CD4-positive, alpha-beta T cell treated with Interleukin-17A for 4 hours (primary cell): Measurements from ENCODE around the gene ATP7B.
A peak's percentile ranks its signal among the peaks of the same experiment; 100 is the strongest.

ENCODE experiments used
- DNase-seq: peaks from one replicate; pipeline ENCODE4 v3.0.0-alpha.2; 2020; ENCODE audit warnings: mixed read lengths

ATP7B gene

GRCh38 chr13:51976423-51976822 is 34.8 kb downstream of the ATP7B start:
- no peak for DNase-seq

DNA sequence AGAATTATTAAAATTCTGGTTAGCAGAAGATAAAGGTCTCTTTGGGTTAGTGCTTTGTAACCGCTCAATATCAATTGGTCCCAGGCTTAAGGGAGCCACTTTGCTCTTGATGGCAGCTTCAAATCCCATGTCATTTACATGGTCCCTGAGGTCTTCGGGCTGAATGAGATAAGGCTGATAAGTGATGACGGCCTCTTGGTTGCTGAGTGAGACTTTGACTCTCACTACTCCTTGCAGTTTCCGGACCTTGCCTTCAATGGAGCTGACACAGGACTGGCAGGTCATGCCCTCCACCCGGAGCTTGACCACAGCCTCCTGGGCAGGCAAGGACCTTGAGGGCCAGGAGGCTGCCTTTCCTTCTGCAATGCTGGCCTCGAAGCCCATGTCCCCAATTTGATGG is 36.8 kb downstream of the ATP7B start:
- DNase-seq, result no peak

- no peak for DNase-seq
Measured at GRCh38 chr13:51971520-51972426, 39.5 kb downstream of the ATP7B start.

DNA sequence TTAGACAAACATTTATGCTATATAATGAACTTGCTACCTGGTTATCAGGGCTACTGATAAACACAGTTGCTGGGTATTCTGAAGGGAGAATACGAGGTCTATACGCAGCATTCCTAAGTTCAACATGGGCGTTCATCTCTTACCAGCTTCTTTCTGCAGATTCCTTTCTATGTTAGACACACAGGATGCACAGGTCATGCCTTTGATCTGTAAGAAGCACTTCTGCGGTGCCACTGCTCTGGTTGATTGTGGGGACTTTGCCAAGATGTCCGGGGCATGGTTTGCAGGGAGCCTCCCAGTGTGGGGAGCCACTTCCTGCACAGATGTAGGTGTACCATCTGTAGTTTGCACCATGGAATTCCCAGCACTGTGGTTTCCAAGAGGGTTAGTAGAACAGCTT is 40.9 kb downstream of the ATP7B start:
- DNase-seq, result peak; percentile 54

DNA sequence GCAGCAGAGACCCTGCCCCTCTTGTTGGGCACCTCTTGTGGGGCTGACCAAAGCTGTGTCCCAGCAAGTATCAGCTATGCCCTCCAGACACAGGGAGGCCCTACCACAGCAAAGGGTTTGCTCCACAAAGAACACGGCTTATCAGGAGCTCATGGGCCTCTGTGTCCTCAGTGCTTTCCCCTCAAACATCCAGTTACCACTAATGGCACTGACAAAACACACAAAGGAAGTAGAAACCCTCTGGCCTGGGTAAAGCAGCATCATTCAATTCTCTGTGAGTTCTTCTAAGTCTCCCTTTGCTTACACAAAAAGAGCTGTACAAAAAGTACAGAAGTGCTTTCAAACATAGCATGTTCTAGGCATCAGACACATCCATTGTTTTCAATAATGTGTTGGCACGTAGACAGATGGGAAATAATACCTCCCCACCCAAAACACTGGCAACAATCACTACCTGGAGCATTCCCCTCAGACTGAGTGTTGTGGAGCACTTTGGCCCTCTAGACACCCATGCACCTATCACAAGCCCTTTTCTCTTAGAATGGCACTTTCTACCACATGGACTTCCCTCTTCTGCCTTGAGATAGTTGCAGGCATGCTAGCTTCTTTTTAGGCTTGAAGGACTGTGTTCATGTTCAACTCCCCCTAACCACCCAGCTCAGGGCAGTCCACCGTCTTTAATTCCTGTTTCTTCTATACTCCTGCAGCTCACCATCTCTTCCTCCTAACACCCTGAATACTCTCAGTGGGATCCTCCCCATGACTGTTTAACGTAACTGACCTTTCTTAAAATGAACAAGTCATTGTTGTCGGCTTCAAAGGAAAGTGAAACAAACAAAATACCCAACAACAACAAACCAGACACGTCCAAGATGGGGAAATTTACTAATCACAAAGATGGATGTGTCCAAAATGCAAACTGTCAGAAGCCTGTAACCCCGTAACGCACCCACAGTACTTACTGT is 43.5 kb downstream of the ATP7B start:
- DNase-seq, result no peak

GRCh38 chr13:51966186-51966585 is 45.1 kb downstream of the ATP7B start:
- no peak for DNase-seq

DNA sequence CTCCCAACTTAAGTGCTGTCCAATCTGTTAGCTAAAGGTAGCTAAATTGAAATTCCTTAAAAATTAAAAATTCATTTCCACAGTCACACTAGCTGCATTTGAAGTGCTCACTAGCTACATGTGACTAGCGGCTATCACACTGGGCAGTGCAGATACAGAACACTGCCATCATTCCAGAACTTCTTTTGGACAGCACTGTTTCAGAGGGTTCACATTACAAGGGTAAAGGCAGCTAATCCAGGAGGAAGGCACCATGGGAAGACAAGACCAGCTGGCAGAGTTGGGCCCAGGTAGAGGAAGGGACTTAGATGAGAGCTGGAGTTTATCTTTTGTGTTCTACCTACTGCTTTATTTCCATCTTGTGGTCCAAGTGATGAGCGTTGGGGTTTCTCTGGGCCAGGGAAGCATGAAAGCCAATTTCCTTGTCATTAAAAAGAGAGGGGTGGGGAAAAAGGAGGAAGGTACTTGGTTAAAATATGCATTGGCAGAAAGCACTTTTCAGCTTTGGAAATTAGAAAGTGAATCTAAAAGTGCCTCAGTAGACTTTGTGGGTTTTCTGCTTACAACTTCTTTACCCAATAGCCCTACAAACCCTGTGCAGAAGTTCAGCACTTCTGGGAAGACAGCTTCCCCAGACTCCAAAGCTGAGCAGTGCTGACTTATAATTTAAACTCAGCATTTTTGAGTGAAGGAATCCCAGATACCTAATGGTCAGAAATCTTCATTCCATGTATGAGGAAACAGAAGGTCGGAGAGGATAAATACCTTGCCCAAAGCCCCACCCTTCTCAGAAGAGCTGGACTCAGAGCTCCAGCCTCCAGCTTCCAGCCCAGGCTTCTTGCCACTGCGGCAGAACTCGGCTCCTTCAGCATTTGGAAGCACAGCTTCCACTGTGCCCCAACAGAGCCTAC is 49.5 kb downstream of the ATP7B start:
- DNase-seq, result no peak

DNA sequence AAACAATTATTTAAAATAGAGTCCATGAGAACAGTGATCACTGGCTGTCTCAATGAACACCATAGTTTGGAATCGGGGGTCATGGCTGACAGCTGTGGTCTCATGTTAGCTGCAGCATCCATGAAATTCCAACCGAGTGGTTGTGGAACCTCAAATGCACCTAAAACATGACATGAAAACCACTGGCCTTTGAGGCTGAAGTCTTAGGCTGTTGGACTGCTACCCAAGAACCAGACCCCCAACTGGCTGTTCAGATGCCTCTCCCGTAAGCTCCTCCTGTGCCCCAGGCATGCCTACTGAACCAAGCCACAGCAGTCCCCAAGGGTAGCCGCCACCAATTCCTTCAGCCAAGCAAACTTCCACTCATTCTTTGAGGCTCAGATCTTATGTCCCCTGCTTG is 50.5 kb downstream of the ATP7B start:
- no peak for DNase-seq

GRCh38 chr13:51959773-51960172 is 51.5 kb downstream of the ATP7B start:
- no peak for DNase-seq

DNA sequence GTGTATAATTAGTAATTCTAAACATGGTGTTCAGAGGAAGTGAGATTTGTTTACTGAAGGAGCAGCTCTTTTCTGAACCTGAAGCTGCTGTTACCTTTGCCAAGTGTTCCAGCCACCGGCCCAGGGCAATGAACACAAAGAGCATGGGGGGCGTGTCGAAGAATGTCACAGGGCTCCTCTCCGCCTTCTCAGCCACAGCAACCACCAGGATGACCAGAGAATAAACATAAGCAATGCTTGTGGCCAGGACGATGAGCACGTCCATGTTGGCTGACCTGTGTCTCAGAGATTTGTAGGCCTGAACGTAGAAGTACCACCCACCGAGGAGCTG is 53.1 kb downstream of the ATP7B start:
- DNase-seq, result no peak

DNA sequence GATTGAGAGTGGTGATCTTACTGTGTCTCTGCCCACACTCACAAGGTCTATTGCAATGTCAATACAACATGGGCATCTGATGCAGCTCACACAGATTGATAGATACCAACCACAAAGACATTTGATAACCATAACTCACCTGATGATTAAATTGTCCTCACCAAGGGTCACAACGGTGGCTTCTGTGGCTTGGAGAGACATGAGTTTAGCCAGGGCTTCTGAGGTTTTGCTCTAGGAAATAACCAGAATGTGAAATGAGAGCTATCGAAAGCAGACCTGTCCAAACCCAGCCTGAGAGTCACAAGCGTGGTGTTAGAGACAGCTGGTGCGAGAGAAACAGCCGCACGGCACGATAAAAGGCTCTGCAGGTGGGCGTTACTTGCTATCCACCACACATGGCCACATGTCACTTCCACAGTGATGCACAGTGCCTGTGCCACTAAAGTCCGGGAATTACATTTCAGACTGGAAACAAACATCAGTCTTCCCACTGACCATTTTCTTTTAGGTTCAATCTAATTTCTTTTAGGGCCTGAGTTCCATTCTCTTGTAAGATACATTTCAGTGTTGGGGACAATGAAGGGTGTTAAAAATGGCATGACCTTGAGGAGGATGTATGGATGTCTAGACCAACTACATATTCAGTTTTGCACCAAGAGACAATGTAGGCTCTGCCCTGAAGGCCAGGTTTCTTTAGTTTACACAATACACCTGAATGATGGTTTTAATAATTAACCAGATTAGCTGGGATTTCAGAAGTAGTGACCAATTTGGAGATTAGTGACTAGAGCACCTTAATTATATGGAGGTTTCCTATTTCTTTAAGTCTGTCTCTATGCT is 53.7 kb downstream of the ATP7B start:
- DNase-seq, result no peak

GRCh38 chr13:51956717-51957116 is 54.5 kb downstream of the ATP7B start:
- DNase-seq, result no peak

DNA sequence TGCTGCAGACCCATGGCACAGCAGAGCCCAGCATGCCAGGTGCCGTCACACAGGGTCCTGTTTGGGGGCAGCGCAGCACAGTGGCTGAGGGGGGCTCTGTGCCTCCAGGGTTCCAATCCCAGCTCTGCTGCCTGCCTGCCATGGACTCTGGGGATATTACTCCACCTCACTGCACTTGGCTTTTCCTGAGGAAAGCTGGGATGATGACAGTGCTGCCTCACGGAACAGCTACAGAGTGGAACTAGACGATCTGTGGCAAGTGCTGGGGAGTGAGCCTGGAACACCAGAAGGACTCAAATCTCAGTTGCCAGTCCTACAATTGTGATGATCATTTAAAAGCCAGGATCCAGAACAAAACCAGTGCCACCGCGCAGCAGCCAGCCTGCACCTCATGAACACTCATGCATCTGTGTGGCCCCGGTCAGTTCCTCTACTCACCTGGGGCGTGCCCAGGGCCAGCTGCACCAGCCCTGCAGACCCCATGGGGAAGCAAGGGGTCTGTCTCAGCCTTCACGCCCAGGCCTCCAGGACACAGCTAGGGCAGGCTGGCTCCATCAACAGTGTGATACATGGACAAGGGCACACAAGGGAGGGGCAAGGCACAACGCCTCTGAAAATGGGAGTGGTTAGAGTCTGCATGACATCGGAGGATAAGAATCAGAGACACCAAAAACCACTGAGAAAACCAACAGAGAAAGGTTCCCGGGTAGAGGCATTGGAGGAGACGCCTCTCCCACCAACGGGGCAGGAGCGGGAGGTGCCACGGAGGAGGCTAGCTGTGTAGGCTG is 55.2 kb downstream of the ATP7B start:
- no peak for DNase-seq

DNA sequence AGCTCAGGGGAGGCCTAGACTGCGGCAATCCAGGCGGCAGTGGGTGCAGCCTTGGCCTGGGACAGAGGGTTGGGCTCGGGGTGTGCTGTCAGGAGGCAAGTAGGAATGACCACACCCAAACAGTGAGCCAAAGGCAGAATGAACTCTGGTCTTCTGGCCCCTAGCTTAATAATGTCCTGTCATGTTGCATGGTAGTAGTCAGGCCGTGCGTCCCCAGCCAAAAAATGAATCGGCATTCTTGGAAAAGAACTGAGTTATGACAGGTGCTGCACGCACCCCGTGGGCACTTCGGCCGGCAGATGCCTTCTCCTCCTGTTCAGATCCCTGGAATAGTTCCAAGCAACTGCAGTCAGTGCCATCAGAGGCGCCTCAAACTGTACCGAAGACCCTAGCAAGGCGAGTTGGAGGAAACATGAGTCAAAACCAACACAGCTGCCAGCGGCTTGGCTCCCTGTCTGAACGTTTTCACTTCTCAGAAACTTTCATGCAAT is 55.9 kb downstream of the ATP7B start:
- DNase-seq, result no peak

DNA sequence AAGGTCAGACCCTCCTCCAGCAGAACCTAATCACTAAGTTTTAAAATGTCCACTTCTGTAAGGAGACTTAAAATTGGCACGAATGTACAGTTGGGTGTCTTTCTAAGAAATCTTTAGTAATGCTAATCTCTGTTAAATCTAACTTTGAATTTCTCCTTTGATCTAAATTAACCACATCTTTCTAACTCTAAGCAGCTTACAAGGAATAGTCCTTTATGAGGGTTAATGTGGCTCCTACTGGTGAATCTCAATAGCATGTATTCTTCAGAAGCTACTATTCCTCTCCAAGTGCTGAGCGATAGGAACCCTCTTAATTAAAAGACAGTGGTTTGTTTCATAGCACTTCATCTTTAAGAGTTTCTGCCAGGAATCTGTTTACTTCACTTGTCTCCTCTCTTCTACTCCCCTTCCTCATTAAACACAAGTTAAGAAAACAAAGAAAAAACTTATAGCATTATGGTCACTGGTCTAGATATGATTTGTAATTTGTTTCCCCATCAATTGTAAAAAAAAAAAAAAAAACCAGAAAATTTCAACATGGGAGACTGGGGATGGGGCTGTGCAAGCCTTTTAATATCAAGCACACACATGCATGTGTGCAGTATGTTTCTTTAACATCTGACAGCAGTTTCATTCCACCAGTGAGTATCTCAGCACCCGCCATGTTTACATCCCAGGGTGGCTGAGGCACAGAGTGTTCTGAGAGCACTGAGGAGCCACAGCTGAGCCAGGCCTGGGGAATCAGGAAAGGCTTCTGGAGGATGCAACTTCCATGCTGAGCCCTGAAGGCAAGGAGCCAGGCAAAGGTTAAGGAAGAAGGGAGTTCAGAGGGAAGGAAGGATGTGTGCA is 57.7 kb downstream of the ATP7B start:
- DNase-seq, result no peak

GRCh38 chr13:51950722-51951121 is 60.5 kb downstream of the ATP7B start:
- peak; percentile 52 for DNase-seq

GRCh38 chr13:51946163-51946669 is 65.0 kb downstream of the ATP7B start:
- DNase-seq, result no peak

GRCh38 chr13:51945149-51945548 is 66.1 kb downstream of the ATP7B start:
- no peak for DNase-seq

DNA sequence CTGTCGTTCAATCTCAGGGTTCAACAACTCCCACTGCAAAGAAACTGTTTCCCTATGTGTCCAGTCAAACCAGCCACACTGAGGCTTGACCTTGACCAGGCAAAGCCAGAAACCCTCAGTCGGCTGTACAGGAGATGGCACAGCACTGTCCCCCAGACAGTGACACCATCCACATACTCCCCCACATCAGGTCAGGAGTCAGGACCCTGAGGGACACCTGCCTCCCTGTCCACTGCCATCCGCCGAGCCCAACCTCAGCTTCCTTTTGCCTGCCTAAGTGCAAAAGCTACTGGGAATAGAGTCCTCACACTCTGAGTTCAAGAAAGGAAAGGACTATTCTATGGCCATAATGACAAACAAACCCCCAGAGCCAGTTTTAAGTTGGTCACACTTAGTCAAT is 66.8 kb downstream of the ATP7B start:
- DNase-seq, result no peak

DNA sequence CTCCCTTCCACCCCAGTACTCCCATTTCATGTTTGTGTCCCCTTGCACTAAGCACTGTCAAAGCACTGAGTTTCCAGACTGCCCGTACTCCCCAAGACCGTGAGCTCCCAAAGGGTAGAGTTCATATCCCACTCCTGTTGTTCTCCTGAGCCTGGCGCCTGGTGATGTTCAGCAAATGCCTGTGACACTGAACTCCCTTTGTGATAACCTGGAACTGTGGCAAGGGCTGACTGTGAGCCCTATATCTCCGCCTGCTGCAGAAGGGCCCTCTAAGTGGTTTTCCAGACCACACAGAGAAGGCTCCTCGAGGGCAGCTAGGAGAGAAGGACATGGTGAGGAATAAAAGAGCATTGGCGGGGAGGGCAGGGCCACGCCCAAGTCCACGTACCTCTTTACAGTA is 67.5 kb downstream of the ATP7B start:
- DNase-seq, result no peak
